Measurements from ENCODE around the gene MSTO1.
"Not testable (repeated sequence)": the region's sequence is repeated elsewhere in the genome, so short reads cannot be mapped to it uniquely, and the experiment has no call there.

MSTO1 gene

GRCh38 chr1:155636397-155637153 lies 26.6 kb downstream of the MSTO1 start:
- TF ChIP-seq YY1 (IDR thresholded peaks at IDR 0.05; ENCODE audit: insufficient read depth, insufficient read length) (no peak), ZNF274 (IDR thresholded peaks at IDR 0.05; ENCODE audit: low read depth, low read length) (no peak), SUZ12 (IDR thresholded peaks at IDR 0.05; ENCODE audit: extremely low read depth, insufficient read depth, insufficient read length) (no peak)
- no peak for DNase-seq (ENCODE audit: low read depth, low spot score)
- peaks cover 21% of the 10 kb centered on the region for H3K9me3 ChIP-seq (ENCODE audit: insufficient read depth, low read length)
- H3K4me1 ChIP-seq (ENCODE audit: insufficient read depth, insufficient read length), result peaks cover 11% of the 10 kb centered on the region
- H3K36me3 ChIP-seq (ENCODE audit: insufficient read depth, insufficient read length, low read length), result no peaks in the 10 kb centered on the region
- H3K27me3 ChIP-seq (ENCODE audit: insufficient read depth, insufficient read length), result no peaks in the 10 kb centered on the region
- no peak overlapping the region for H3K9ac ChIP-seq (ENCODE audit: insufficient read length, low read depth)
- H3K4me3 ChIP-seq (ENCODE audit: insufficient read length, low read depth), result no peak overlapping the region

- H3K9me3 ChIP-seq (ENCODE audit: insufficient read depth, low read length), result peaks cover 59% of the 10 kb centered on the region
- TF ChIP-seq ZNF274 (IDR thresholded peaks at IDR 0.05; ENCODE audit: low read depth, low read length) (no peak), SUZ12 (IDR thresholded peaks at IDR 0.05; ENCODE audit: extremely low read depth, insufficient read depth, insufficient read length) (no peak), YY1 (IDR thresholded peaks at IDR 0.05; ENCODE audit: insufficient read depth, insufficient read length) (no peak)
- H3K9ac ChIP-seq (ENCODE audit: insufficient read length, low read depth), result no peak overlapping the region
- peaks cover 11% of the 10 kb centered on the region for H3K4me1 ChIP-seq (ENCODE audit: insufficient read depth, insufficient read length)
- H3K4me3 ChIP-seq (ENCODE audit: insufficient read length, low read depth), result no peak overlapping the region
- no peak for DNase-seq (ENCODE audit: low read depth, low spot score)
- H3K36me3 ChIP-seq (ENCODE audit: insufficient read depth, insufficient read length, low read length), result peaks cover 3% of the 10 kb centered on the region
- no peaks in the 10 kb centered on the region for H3K27me3 ChIP-seq (ENCODE audit: insufficient read depth, insufficient read length)
Measured at GRCh38 chr1:155640367-155640766, 30.3 kb downstream of the MSTO1 start.

GRCh38 chr1:155642559-155643180 lies 32.7 kb downstream of the MSTO1 start:
- H3K27me3 ChIP-seq (ENCODE audit: insufficient read depth, insufficient read length); H3K4me3 ChIP-seq (ENCODE audit: insufficient read length, low read depth); H3K36me3 ChIP-seq (ENCODE audit: insufficient read depth, insufficient read length, low read length); H3K4me1 ChIP-seq (ENCODE audit: insufficient read depth, insufficient read length); H3K9ac ChIP-seq (ENCODE audit: insufficient read length, low read depth); DNase-seq (ENCODE audit: low read depth, low spot score): not testable (repeated sequence)
- H3K9me3 ChIP-seq (ENCODE audit: insufficient read depth, low read length), result peaks cover 62% of the 10 kb centered on the region

GRCh38 chr1:155643230-155643629 lies 33.2 kb downstream of the MSTO1 start:
- Histone ChIP-seq H3K36me3 (ENCODE audit: insufficient read depth, insufficient read length, low read length) (peaks cover 3% of the 10 kb centered on the region), H3K9me3 (ENCODE audit: insufficient read depth, low read length) (peaks cover 62% of the 10 kb centered on the region), H3K9ac (ENCODE audit: insufficient read length, low read depth) (no peak overlapping the region), H3K4me3 (ENCODE audit: insufficient read length, low read depth) (no peak overlapping the region), H3K27me3 (ENCODE audit: insufficient read depth, insufficient read length) (no peaks in the 10 kb centered on the region), H3K4me1 (ENCODE audit: insufficient read depth, insufficient read length) (peaks cover 3% of the 10 kb centered on the region)
- no peak for DNase-seq (ENCODE audit: low read depth, low spot score)
- TF ChIP-seq ZNF274 (IDR thresholded peaks at IDR 0.05; ENCODE audit: low read depth, low read length) (no peak), SUZ12 (IDR thresholded peaks at IDR 0.05; ENCODE audit: extremely low read depth, insufficient read depth, insufficient read length) (no peak), YY1 (IDR thresholded peaks at IDR 0.05; ENCODE audit: insufficient read depth, insufficient read length) (no peak)

- Histone ChIP-seq H3K9me3 (ENCODE audit: insufficient read depth, low read length) (peaks cover 56% of the 10 kb centered on the region), H3K27me3 (ENCODE audit: insufficient read depth, insufficient read length) (no peaks in the 10 kb centered on the region), H3K4me1 (ENCODE audit: insufficient read depth, insufficient read length) (no peaks in the 10 kb centered on the region), H3K36me3 (ENCODE audit: insufficient read depth, insufficient read length, low read length) (peaks cover 3% of the 10 kb centered on the region), H3K4me3 (ENCODE audit: insufficient read length, low read depth) (no peak overlapping the region), H3K9ac (ENCODE audit: insufficient read length, low read depth) (no peak overlapping the region)
- no peak for DNase-seq (ENCODE audit: low read depth, low spot score)
- TF ChIP-seq YY1 (IDR thresholded peaks at IDR 0.05; ENCODE audit: insufficient read depth, insufficient read length) (no peak), SUZ12 (IDR thresholded peaks at IDR 0.05; ENCODE audit: extremely low read depth, insufficient read depth, insufficient read length) (no peak), ZNF274 (IDR thresholded peaks at IDR 0.05; ENCODE audit: low read depth, low read length) (no peak)
Measured at GRCh38 chr1:155645034-155645598, 35.1 kb downstream of the MSTO1 start.

GRCh38 chr1:155645648-155646047 lies 35.6 kb downstream of the MSTO1 start:
- Histone ChIP-seq H3K36me3 (ENCODE audit: insufficient read depth, insufficient read length, low read length) (peaks cover 3% of the 10 kb centered on the region), H3K27me3 (ENCODE audit: insufficient read depth, insufficient read length) (no peaks in the 10 kb centered on the region), H3K4me3 (ENCODE audit: insufficient read length, low read depth) (no peak overlapping the region), H3K4me1 (ENCODE audit: insufficient read depth, insufficient read length) (no peaks in the 10 kb centered on the region), H3K9me3 (ENCODE audit: insufficient read depth, low read length) (peaks cover 60% of the 10 kb centered on the region), H3K9ac (ENCODE audit: insufficient read length, low read depth) (no peak overlapping the region)
- no peak for DNase-seq (ENCODE audit: low read depth, low spot score)
- TF ChIP-seq ZNF274 (IDR thresholded peaks at IDR 0.05; ENCODE audit: low read depth, low read length), result no peak
- TF ChIP-seq SUZ12 (IDR thresholded peaks at IDR 0.05; ENCODE audit: extremely low read depth, insufficient read depth, insufficient read length), result no peak
- no peak for TF ChIP-seq YY1 (IDR thresholded peaks at IDR 0.05; ENCODE audit: insufficient read depth, insufficient read length)

- DNase-seq (ENCODE audit: low read depth, low spot score), result no peak
- H3K9me3 ChIP-seq (ENCODE audit: insufficient read depth, low read length), result peaks cover 56% of the 10 kb centered on the region
- H3K27me3 ChIP-seq (ENCODE audit: insufficient read depth, insufficient read length), result no peaks in the 10 kb centered on the region
- no peaks in the 10 kb centered on the region for H3K4me1 ChIP-seq (ENCODE audit: insufficient read depth, insufficient read length)
- TF ChIP-seq SUZ12 (IDR thresholded peaks at IDR 0.05; ENCODE audit: extremely low read depth, insufficient read depth, insufficient read length) (no peak), ZNF274 (IDR thresholded peaks at IDR 0.05; ENCODE audit: low read depth, low read length) (no peak), YY1 (IDR thresholded peaks at IDR 0.05; ENCODE audit: insufficient read depth, insufficient read length) (no peak)
- H3K4me3 ChIP-seq (ENCODE audit: insufficient read length, low read depth), result no peak overlapping the region
- peaks cover 3% of the 10 kb centered on the region for H3K36me3 ChIP-seq (ENCODE audit: insufficient read depth, insufficient read length, low read length)
- H3K9ac ChIP-seq (ENCODE audit: insufficient read length, low read depth), result no peak overlapping the region
Measured at GRCh38 chr1:155646307-155646706, 36.3 kb downstream of the MSTO1 start.
